Loucy (cell line): ENCODE measurements around the gene FAM180B.
"Not testable (repeated sequence)": the region's sequence is repeated elsewhere in the genome, so short reads cannot be mapped to it uniquely, and the experiment has no call there.

Source experiments
- H2AFZ ChIP-seq: fragments of 200-600 bp; sonication (generic); 2 replicates; pipeline ENCODE4 v1.6.0; 2016; ENCODE audit warnings: antibody characterized with exemption, mild to moderate bottlenecking, low read length, moderate library complexity
- H3F3A ChIP-seq: fragments of 200-600 bp; 2 replicates; pipeline ENCODE4 v1.6.0; 2016; ENCODE audit warnings: antibody characterized with exemption, low read depth, mild to moderate bottlenecking
- H3K27me3 ChIP-seq: fragments of 200-600 bp; sonication (generic); 2 replicates; pipeline ENCODE4 v1.6.1; 2014; ENCODE audit warnings: low read length, mild to moderate bottlenecking; ENCODE audit not compliant: insufficient read depth, poor library complexity, severe bottlenecking
- H3K36me3 ChIP-seq: fragments of 200-600 bp; sonication (generic); 2 replicates; pipeline ENCODE4 v1.6.1; 2016; ENCODE audit warnings: low read length; ENCODE audit not compliant: insufficient read depth
- H3K4me1 ChIP-seq: fragments of 200-600 bp; sonication (generic); 2 replicates; pipeline ENCODE4 v1.5.1; 2014; ENCODE audit warnings: low read length, mild to moderate bottlenecking; ENCODE audit not compliant: insufficient read depth, poor library complexity, severe bottlenecking
- H3K4me2 ChIP-seq: fragments of 200-600 bp; sonication (generic); 2 replicates; pipeline ENCODE4 v1.6.0; 2014; ENCODE audit warnings: antibody characterized with exemption, low read length, low read depth, mild to moderate bottlenecking; ENCODE audit not compliant: poor library complexity, severe bottlenecking
- H3K4me3 ChIP-seq: fragments of 200-600 bp; sonication (generic); 2 replicates; pipeline ENCODE4 v1.5.1; 2014; ENCODE audit warnings: low read length, mild to moderate bottlenecking, mixed read lengths; ENCODE audit not compliant: poor library complexity, severe bottlenecking
- H3K79me2 ChIP-seq: fragments of 200-600 bp; sonication (generic); 2 replicates; pipeline ENCODE4 v1.6.1; 2014; ENCODE audit warnings: low read length; ENCODE audit not compliant: insufficient read depth
- H3K9ac ChIP-seq: fragments of 200-600 bp; sonication (generic); 2 replicates; pipeline ENCODE4 v1.6.0; 2014; ENCODE audit warnings: mild to moderate bottlenecking, low read depth, low read length, moderate library complexity; ENCODE audit not compliant: poor library complexity, severe bottlenecking
- H3K9me2 ChIP-seq: fragments of 200-600 bp; sonication (generic); replicated peaks from 2 replicates; pipeline ENCODE4 v1.6.1; 2016; ENCODE audit warnings: low read depth, low read length, mixed read lengths
- H3K9me3 ChIP-seq: fragments of 200-600 bp; sonication (generic); 2 replicates; pipeline ENCODE4 v1.6.1; 2014; ENCODE audit warnings: mild to moderate bottlenecking, antibody characterized with exemption, low read length, low read depth; ENCODE audit not compliant: insufficient read depth
- H4K20me1 ChIP-seq: fragments of 200-600 bp; sonication (generic); 2 replicates; pipeline ENCODE4 v1.6.0; 2014; ENCODE audit warnings: antibody characterized with exemption, low read length, mild to moderate bottlenecking; ENCODE audit not compliant: insufficient read depth, poor library complexity, severe bottlenecking
- CTCF ChIP-seq: fragments of 200-600 bp; sonication (generic); conservative IDR thresholded peaks from 2 replicates; pipeline ENCODE4 v1.5.1; 2014; ENCODE audit warnings: mild to moderate bottlenecking, antibody characterized with exemption, low read length

FAM180B gene

GRCh38 chr11:47631473-47631872 lies 45.0 kb downstream of the FAM180B start:
- no peaks in the 10 kb centered on the region for H3K27me3 ChIP-seq
- H3K79me2 ChIP-seq: no peaks in the 10 kb centered on the region
- H3K36me3 ChIP-seq: peaks cover 70% of the 10 kb centered on the region; the same call in 1 of the 2 replicates
- no peak overlapping the region for H3K4me3 ChIP-seq
- H3K9ac ChIP-seq: no peak overlapping the region
- H3K9me3 ChIP-seq: no peaks in the 10 kb centered on the region
- H3K4me2 ChIP-seq: no peak overlapping the region
- H4K20me1 ChIP-seq: no peaks in the 10 kb centered on the region
- no peaks in the 10 kb centered on the region for H3F3A ChIP-seq
- TF ChIP-seq CTCF: no peak
- H2AFZ ChIP-seq: no peak overlapping the region
- no peaks in the 10 kb centered on the region for H3K4me1 ChIP-seq
- no peaks in the 10 kb centered on the region for H3K9me2 ChIP-seq

- Histone ChIP-seq H3K79me2 (peaks cover 29% of the 10 kb centered on the region), H3K36me3 (peaks cover 37% of the 10 kb centered on the region; the same call in 1 of the 2 replicates), H3K4me1 (peaks cover 10% of the 10 kb centered on the region)
- not testable (repeated sequence) for H3F3A ChIP-seq, H3K9me3 ChIP-seq, H3K4me3 ChIP-seq, H4K20me1 ChIP-seq, H3K9ac ChIP-seq, H2AFZ ChIP-seq, H3K27me3 ChIP-seq, H3K4me2 ChIP-seq, H3K9me2 ChIP-seq
These were observed 49.9 kb downstream of the FAM180B start for GRCh38 chr11:47636331-47636730.
